GM21528 (cell line): ENCODE results near the gene DPH2.

Experiments used
- ATAC-seq: cut with Tn5 transposase; IDR thresholded peaks from one replicate; pipeline ENCODE4 v1.9.1; 2021; ENCODE audit warnings: mild to moderate bottlenecking, moderate library complexity; ENCODE audit not compliant: unreplicated experiment, low FRiP score

DPH2 gene

DNA sequence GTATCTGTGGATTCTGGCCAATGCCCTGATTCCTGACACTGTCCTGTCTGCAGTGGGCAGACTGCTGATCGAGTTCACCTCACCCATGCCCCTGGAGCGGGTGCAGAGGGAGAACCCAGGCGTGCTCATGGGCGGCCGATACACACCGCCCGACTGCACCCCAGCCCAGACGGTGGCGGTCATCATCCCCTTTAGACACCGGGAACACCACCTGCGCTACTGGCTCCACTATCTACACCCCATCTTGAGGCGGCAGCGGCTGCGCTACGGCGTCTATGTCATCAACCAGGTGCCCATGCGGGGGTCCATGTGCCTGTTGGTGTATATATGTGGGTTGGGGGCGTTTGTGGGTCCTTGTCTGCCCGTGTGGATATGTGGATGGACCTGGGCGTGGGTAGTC is 11.8 kb downstream of the DPH2 start:
- no peak for ATAC-seq

DNA sequence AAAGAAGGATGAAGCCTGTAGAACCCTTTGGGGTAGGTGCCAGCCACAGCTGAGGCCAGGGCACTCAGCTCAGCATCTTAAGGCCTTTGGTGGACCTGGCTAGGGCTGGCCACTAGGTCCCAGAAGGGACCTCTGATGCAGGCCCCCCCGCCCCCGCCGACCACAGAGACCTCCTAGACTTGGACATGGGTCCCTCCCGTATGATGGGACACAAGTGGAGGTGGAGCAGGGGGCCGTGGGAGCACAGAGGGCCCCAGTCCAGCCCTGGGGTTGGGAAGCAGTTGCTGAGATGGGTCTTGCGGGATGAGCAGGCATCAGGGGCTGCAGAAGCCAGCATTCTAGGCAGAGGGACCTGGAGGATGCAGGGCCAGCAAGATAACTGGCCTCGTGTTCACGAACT is 12.4 kb downstream of the DPH2 start:
- no peak for ATAC-seq

DNA sequence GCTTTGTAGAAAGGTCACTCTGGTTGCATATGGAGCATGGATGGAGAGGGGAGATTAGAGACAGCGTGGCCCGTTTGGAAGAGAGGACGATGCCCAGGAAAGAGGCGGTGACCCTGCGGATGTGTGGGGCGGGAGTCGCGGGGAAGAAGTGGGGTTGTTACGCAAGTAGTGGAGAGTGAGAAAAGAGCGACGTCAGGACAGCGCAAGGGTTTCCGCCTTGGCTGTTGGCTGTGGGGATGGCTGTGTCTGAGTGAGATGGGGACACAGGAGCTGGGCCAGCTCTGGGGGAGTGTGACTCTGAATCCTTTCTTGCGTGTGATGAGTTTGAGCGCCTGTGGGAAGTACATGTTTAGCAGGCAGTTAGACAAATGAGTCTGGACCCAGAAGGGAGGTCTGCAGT is 13.0 kb downstream of the DPH2 start:
- ATAC-seq: no peak

DNA sequence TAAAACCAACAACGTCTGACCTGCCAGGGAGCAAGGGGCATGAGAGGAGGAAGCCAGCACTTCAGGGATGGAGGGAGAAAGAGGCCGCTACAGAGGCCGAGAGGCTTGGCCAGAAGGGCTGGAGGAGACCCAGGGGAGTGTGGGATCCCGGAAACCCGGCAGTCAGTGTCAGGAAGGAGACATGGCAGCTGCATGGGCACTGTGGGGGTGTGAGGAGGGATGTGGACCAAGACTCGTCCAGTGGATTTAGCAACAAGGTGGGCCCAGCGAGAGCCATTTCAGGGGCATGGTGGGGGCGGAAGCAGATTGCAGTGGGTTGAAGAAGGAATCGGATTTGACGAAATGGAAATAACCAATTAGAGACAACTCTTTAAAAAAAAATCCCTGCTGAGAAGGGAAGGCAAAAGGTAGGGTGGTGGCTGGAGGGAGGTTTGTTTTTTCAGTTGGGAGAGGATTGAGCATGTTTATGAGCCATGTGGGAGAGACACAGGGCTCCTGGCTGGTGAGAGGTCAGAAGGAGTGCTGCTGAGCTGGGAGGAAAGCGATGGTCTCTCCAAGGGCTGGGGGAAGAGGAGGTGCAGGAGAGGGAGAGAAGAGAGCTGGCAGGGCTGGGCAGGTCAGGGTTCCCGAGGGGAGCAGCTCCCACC is 13.6 kb downstream of the DPH2 start:
- no peak for ATAC-seq

DNA sequence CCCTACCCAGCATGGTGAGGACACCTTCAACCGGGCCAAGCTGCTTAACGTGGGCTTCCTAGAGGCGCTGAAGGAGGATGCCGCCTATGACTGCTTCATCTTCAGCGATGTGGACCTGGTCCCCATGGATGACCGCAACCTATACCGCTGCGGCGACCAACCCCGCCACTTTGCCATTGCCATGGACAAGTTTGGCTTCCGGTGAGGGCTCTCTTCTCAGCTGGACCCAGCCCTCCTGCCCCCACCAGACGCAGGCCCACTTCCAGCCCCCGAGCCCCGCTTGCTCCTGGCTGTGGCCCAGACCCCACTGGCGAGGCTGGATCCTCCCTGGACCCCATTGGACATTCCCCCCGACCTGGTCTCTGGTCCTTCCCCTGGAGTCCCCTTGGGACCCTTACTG is 15.0 kb downstream of the DPH2 start:
- no peak for ATAC-seq

DNA sequence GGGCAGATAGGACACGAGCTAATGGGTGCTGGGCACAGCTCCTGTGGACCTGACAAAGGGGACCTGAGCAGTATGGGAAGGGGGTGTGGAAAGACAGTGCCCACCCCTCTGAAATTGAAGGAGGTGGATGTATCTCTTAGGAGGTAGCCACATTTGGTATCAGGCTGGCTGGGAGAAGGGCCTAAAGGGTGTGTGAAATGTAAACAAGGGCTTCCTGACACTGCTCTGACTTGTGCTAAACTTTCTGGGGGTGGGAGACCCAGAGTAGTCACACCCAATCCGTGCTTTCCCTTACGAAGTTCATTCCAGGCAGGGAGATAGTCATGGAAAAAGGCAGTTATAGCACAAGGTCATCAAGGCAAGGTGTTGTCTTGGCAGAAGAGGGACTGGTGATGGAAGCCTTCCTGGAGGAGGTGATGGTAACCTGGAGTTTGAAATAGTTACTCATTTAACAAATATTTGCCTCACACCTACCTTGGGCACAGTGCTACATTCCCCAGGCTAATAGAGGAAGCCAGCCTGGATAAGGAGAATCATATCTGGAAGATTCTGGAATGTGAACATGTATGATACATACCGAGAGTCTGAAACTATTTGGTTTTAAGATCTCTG is 16.3 kb downstream of the DPH2 start:
- no peak for ATAC-seq

DNA sequence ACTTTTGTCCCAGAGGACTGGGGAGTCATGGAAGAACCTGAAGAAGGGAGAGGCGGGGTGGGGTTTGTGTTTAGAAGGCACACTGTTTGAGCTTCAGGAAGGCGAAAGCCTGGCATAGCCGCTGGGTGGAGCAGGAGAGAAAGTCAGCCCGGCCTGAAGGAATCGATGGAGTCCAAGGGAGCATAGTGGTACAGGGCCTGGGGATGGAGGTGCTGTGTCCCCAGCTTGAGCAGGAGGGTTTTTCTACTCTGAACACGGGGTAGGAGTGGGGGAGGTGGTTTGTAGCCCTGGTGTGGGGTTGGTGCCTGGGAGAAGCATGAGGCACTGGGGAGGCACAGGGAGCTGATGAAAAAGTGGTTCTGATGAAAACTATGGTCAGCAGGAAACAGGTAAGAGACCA is 16.9 kb downstream of the DPH2 start:
- ATAC-seq: no peak

DNA sequence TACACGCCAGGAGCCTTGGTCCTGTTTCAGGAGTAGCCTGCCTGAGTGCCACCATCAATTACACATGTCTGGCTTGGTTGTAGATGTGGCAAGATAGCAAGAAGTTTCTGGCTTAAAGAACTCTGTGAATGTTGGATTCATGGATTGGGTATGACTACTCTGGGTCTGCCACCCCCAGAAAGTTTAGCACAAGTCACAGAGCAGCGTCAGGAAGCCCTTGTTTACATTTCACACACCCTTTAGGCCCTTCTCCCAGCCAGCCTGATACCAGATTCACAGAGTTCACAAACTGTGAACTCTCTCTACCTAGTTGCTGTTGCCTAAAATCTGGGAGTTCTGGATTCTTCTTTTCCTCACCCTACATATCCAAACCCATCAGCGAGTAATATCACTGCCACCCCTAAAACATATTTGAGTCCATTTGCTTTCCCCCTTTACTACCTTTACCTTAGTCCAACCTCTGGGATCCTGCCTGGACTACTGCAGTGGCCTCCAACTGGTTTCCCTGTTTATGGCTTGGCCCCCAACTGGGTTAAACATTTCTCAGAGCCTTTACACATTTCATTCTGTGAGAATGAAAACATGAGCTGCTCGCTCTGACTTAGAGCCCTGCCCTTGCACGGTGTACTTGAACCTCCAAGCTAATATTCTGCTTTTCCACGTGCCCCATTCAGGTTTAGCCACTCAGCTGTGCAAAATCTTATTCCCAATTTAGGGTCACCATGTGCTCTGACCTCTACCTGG is 17.5 kb downstream of the DPH2 start:
- no peak for ATAC-seq

DNA sequence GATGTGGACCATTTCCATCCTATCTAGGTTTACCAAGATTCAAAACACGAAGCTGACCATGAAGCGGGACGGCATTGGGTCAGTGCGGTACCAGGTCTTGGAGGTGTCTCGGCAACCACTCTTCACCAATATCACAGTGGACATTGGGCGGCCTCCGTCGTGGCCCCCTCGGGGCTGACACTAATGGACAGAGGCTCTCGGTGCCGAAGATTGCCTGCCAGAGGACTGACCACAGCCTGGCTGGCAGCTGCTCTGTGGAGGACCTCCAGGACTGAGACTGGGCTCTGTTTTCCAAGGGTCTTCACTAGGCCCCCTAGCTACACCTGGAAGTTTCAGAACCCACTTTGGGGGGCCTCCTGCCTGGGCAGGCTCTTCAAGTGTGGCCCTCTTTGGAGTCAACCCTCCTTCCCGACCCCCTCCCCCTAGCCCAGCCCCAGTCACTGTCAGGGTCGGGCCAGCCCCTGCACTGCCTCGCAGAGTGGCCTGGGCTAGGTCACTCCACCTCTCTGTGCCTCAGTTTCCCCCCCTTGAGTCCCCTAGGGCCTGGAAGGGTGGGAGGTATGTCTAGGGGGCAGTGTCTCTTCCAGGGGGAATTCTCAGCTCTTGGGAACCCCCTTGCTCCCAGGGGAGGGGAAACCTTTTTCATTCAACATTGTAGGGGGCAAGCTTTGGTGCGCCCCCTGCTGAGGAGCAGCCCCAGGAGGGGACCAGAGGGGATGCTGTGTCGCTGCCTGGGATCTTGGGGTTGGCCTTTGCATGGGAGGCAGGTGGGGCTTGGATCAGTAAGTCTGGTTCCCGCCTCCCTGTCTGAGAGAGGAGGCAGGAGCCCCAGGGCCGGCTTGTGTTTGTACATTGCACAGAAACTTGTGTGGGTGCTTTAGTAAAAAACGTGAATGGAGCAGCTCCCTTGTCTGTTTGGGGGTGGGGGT is 20.7 kb downstream of the DPH2 start:
- ATAC-seq: no peak

DNA sequence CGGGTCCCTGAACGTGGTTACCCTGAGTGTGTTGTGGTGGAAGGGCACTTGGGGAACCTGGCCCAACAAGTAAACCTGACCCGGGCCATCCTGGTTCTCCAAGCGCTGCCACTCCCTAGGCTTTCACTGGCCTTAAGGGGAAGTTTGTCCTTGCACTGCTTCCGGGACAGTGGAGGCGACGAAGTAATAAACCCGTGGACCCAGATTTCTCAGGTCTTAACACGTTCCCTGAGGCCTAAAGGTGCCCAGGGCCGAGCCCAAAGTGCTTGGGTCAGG is 21.3 kb downstream of the DPH2 start:
- peak; percentile 6 for ATAC-seq

DNA sequence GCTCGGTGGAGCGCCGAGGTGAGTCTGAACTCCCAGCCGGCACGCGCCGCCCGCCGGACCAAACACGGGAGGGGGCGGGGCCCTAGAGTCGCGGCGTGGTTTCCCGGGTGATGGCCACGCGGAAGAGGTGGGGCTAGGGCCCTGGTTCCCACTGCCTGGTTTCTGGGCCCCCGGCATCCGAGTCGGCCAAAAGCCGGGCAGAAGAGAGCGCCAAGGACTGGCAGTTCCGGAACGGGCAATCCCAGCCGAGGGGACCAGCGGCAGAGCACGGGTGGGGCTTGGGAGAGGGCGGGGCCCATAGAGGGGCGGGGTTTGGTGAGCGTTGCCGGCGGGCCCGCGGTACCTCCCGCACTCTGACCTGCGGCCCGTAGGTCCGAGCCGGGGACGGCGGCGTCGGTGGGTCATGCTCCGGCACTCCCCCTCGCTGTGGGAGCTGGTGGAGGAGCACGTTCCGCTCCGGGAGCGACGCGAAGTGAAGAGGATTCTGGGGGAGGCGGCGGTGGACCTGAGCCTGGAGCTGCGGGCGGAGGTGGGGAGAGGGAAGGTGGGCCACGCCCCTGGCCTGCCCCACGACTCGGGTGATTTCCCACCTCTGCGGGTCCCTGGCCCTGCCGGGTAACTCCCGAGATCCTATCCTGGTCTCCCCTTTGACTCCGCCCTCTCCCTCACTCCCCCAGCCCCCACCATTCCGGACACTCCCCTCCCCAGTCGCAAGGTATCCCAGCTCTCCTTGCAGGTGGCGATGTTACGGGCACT is 21.8 kb downstream of the DPH2 start, which contains the start of gene CCDC24:
TSS of gene CCDC24 (plus strand) at position 124 of the 756 bp plus-strand sequence. CDS start at position 404, 280 bp downstream.
- peak; percentile 73 for ATAC-seq

DNA sequence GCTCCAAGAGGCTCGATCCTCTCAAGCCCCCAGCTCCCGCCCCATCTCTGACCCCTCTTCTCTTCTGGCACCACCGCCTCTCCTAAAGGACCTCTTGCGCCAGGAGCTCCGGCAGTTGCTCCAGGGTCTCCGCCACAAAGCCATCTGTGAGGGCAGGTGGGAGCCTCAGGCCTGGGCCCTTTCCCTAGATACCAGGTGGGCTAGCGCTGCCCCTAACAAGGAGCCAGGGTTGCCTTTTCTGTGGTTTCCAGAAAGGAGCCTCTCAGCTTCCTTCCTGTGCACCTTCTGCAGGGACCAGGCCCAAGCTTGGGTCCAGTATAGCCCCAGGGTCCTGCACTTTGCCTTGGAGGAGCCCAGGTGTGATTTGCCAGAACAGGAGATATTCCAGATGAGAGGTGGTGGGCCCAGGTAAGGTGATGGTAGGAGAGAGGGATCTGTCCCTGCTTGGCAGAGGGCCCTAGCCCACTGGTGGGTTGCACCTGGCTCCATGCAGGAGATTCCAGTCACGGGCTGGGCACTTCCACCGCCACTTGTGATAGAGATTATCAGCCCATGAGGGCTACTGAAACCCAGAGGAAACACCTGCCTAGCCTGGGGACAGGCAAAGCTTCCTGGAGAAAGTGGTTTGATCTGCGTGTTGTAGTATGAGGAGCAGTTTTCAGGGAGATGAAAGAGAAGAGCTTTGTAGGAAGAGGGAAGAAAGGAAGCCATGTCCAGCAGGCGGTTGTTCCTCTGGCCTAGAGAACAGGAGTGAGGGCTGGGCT is 22.6 kb downstream of the DPH2 start:
- ATAC-seq: no peak

DNA sequence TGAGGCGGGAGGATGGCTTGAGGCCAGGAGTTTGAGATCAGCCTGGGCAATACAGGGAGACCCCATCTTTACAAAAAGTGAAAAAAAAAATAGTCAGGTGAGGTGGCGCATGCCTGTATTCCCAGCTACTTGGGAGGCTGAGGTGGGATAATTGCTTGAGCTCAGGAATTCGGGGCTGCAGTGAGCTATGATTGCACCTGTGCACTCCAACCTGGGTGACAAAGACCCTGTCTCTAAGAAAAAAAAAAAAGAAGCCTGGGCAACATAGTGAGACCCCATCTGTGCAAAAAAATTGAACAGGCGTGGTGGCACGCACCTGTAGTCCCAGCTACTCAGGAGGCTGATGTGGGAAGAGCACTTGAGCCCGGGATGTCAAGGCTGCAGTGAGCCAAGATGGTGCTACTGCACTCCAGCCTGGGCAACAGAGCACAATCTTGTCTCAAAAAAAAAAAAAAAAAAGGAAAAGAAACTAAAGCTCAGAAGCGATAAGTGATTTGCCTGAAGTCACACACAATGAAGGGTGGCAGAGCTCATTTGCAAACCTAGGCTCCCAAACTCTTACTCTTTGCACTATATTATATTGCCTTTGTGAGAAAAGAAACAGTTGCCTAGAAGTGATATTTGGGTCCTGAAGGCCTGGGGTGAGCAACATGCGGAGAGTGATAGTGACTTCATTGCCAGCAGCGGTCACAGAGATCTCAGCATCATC is 23.6 kb downstream of the DPH2 start:
- no peak for ATAC-seq

DNA sequence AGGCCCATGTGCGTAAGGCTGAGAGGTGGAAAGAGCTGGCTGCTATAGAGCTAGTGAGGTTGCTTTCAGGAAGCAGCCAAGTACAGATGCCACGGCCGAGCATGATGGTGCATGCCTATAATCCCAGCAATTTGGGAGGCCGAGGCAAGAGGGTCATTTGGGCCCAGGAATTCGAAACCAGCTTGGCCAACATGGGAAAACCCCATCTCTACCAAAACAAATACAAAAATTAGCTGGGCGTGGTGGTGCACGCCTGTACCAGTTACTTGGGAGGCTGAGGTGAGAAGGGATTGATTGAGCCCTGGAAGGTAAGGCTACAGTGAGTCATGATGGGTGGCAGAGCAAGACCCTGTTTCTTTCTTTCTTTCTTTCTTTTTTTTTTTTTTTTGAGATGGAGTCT is 24.3 kb downstream of the DPH2 start:
- no peak for ATAC-seq

DNA sequence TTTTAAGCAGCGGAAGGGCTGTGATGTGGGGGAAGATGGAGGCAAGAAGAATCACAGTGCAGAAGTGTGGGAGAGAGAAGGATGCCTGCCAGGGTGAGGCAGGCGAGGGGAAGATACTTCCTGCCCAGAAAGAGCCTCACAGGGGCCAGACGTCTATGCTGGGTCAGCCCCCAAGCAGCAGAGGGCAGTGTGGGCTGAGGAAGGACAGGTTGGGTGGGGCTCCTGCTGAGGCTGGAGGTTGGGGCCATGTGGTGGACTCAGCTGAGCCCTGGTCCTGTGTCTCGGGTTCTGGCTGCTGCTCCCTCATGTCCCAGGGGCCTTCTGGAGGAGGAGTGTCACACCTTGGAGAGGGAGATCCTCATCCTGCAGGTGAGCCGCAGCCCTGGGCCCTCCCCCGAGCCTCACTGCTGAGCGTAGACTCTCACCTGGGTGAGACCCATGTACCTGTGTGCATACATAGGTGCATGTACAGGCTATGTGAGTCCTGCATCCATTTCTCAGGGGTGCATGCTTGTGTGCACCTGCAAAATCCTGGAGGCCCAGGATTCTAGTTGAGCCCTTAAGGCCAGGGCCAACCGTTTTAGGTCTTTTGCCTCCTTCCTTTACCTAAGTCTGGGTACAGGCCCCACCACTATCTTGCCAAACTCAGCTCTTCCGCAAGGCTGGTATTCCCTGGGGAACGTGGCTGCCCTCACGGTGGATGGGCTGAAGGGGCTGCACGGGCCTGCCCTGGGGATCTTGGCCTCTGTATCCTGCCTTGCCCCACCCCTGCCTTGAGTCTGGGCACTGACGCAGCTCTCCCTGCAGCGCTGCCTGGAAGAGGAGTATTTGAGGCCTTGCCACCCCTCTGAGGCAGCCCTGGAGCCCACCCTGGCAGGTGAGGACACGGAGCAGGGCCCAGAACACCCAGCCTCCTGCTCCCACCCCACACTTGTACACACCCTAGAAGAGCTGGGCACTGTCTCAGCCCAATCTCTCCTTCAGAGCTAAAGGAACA is 25.3 kb downstream of the DPH2 start:
- no peak for ATAC-seq

DNA sequence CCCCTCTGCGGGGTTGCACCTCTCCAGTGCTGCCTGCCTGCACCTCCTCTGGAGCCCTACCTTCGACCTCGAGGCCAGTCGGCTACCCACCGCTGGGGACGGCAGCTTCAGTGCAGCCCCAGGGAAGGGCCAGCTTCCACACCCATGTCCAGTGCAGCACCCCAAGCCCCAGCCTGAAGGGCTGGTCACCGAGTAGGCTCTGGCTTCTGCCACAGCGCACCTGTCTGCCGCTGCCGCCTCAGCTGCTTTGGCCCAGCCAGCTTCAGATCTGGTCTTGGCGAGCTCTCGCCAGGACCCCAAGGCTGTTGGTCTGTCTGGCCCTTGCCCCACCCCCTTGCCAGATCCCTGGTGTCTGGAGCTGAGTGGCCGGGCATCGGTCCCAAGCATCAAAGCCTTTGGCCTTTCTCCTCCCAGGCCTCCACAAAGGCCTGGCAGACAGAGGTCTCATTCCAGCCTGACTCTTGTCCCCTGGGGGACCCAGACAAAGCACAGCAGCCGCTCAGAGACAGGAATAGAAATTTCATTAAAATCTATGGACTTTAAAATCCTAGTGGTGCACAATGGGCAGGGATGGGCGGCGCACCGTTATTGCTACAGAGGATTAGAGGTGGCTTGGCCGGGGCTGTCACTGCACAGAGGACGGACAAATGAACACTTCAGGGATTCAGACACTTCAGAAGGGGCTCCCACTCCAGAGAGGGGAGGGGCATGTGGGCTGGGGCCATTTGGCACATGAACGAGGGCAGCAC is 26.3 kb downstream of the DPH2 start:
- no peak for ATAC-seq

DNA sequence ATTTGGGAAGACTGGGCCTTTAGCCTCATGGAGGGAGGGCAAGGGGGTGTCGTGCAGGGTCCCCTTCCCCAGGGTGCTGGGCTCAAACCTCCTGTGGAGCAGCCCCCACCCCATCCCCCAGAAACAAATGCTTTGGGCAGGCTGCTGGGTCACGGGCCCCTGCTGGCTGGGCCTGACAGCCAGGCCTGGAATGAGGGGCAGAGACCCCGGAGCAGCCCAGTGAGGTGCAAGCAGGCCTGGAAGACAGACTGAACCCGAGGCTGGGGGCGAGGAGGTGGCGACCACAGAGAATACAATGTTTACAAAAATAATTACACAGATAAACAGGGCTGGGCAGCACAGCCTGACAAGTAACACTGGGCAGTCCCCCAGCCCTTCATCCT is 26.9 kb downstream of the DPH2 start:
- no peak for ATAC-seq
